Liver (tissue), 9 donors: ENCODE results near the gene RRM2. TPM values are rescaled to one million over a fixed set of nuclear protein-coding genes. Genes with fewer than 3 reads are reported as not detected.

Experiments used
- DNase-seq: peaks from one replicate; pipeline ENCODE4 v3.0.0-alpha.2; 2017; ENCODE audit warnings: low spot score
- H3K27ac ChIP-seq, 2 donors: one replicate each; pipeline ENCODE4 v1.7.0; 2013; ENCODE audit warnings: inconsistent platforms in 2 of 2, low read length in 2 of 2, control low read depth in 1 of 2, low read depth in 1 of 2, mild to moderate bottlenecking in 1 of 2
- H3K27me3 ChIP-seq, 4 donors: one replicate each; pipeline versions ENCODE4 v1.6.1 to v1.7.0; 2013; ENCODE audit warnings: low read length in 3 of 4, inconsistent platforms in 1 of 4, mild to moderate bottlenecking in 1 of 4, moderate library complexity in 1 of 4; ENCODE audit not compliant: control insufficient read depth in 4 of 4, insufficient read depth in 4 of 4
- H3K36me3 ChIP-seq, 4 donors: one replicate each; pipeline versions ENCODE4 v1.6.1 to v1.7.0; 2013; ENCODE audit warnings: low read length in 3 of 4, mild to moderate bottlenecking in 3 of 4, low read depth in 1 of 4, moderate library complexity in 1 of 4; ENCODE audit not compliant: control insufficient read depth in 4 of 4, insufficient read depth in 3 of 4
- H3K4me1 ChIP-seq, 4 donors: one replicate each; pipeline versions ENCODE4 v1.6.1 to v1.7.0; 2013; ENCODE audit warnings: low read length in 3 of 4, mild to moderate bottlenecking in 3 of 4, moderate library complexity in 1 of 4; ENCODE audit not compliant: control insufficient read depth in 4 of 4, insufficient read depth in 4 of 4
- H3K4me3 ChIP-seq, 3 donors: one replicate each; pipeline versions ENCODE4 v1.6.1 to v1.7.0; 2013; ENCODE audit warnings: low read length in 3 of 3, control low read depth in 1 of 3, low read depth in 1 of 3, mild to moderate bottlenecking in 1 of 3
- H3K9ac ChIP-seq, 2 donors: one replicate each; pipeline ENCODE4 v1.7.0; 2013; ENCODE audit warnings: low read length in 2 of 2, mild to moderate bottlenecking in 2 of 2, moderate library complexity in 2 of 2, control low read depth in 1 of 2, low read depth in 1 of 2
- H3K9me3 ChIP-seq, 4 donors: one replicate each; pipeline versions ENCODE4 v1.6.1 to v1.7.0; 2013; ENCODE audit warnings: low read length in 3 of 4; ENCODE audit not compliant: control insufficient read depth in 4 of 4
- ATF3 ChIP-seq: IDR thresholded peaks from 2 replicates; pipeline ENCODE4 v1.6.1; 2016; ENCODE audit warnings: antibody characterized with exemption
- EGR1 ChIP-seq, 2 donors: IDR thresholded peaks; 2 replicates each; pipeline ENCODE4 v1.6.1; 2016 to 2018; ENCODE audit warnings: antibody characterized with exemption in 2 of 2, low read depth in 2 of 2
- FOXA1 ChIP-seq: IDR thresholded peaks from 2 replicates; pipeline ENCODE4 v1.6.1; 2016; ENCODE audit warnings: antibody characterized with exemption
- FOXA2 ChIP-seq: IDR thresholded peaks from 2 replicates; pipeline ENCODE4 v1.6.1; 2016; ENCODE audit warnings: antibody characterized with exemption
- GABPA ChIP-seq, 2 donors: IDR thresholded peaks in 1 of 2; conservative IDR thresholded peaks in 1 of 2; 2 replicates each; pipeline ENCODE4 v1.6.1; 2016; ENCODE audit warnings: antibody characterized with exemption in 2 of 2, mild to moderate bottlenecking in 1 of 2, moderate library complexity in 1 of 2
- HNF4A ChIP-seq, 2 donors: conservative IDR thresholded peaks; 2 replicates each; pipeline ENCODE4 v1.6.1; 2016; ENCODE audit warnings: antibody characterized with exemption in 2 of 2, mild to moderate bottlenecking in 2 of 2
- HNF4G ChIP-seq: IDR thresholded peaks from 2 replicates; pipeline ENCODE4 v1.6.1; 2016; ENCODE audit warnings: antibody characterized with exemption
- JUND ChIP-seq, 2 donors: IDR thresholded peaks; 2 replicates each; pipeline ENCODE4 v1.6.1; 2016; ENCODE audit warnings: antibody characterized with exemption in 2 of 2
- NR2F2 ChIP-seq: IDR thresholded peaks from 2 replicates; pipeline ENCODE4 v1.6.1; 2016; ENCODE audit warnings: antibody characterized with exemption
- RAD21 ChIP-seq, 2 donors: IDR thresholded peaks; 2 replicates each; pipeline ENCODE4 v1.6.1; 2016; ENCODE audit warnings: antibody characterized with exemption in 2 of 2, mild to moderate bottlenecking in 2 of 2
- REST ChIP-seq: IDR thresholded peaks from 2 replicates; pipeline ENCODE4 v1.6.1; 2016; ENCODE audit warnings: antibody characterized with exemption, mild to moderate bottlenecking
- RXRA ChIP-seq, 2 donors: IDR thresholded peaks; 2 replicates each; pipeline ENCODE4 v1.6.1; 2017 to 2018; ENCODE audit warnings: antibody characterized with exemption in 2 of 2, mild to moderate bottlenecking in 1 of 2
- SP1 ChIP-seq: IDR thresholded peaks from 2 replicates; pipeline ENCODE4 v1.6.1; 2018; ENCODE audit warnings: antibody characterized with exemption, mild to moderate bottlenecking
- TAF1 ChIP-seq: conservative IDR thresholded peaks from 2 replicates; pipeline ENCODE4 v1.6.1; 2016; ENCODE audit warnings: antibody characterized with exemption, mild to moderate bottlenecking
- YY1 ChIP-seq: IDR thresholded peaks from 2 replicates; pipeline ENCODE4 v1.6.1; 2016; ENCODE audit warnings: antibody characterized with exemption, mild to moderate bottlenecking
- WGBS: extraction: QIAGEN DNeasy Blood & Tissue Kit; methylation state at CpG from one replicate; pipeline ENCODE4 v1.1.7; 2013; 5-methylcytosine and 5-hydroxymethylcytosine counted together
- polyA plus RNA-seq, 2 donors: library from polyadenylated mRNA; stranded (reverse) in 1 of 2; unstranded in 1 of 2; fragments of 200-250 nt in 1 of 2; fragments of >200 nt in 1 of 2; fragmentation: Nextera tagmentation in 1 of 2; extraction: Ambion mirVana in 1 of 2; gene quantifications; one replicate each; pipeline versions ENCODE4 v1.2.1 to v1.2.3, GENCODE V29; 2013 to 2015
- total RNA-seq, 2 donors: library from RNA; depleted of rRNA; stranded (reverse); fragments of >200 nt; gene quantifications; one replicate each; pipeline ENCODE4 v1.2.3, GENCODE V29; 2014
- TF ChIP-seq, protein P1 (sequence below): fragments of 150-350 bp; IDR thresholded peaks from 2 replicates; pipeline ENCODE4 v1.5.1; 2017; ENCODE audit warnings: improper control_type of control experiment, low read depth, low read length; ENCODE audit not compliant: missing input control
- TF ChIP-seq, protein P2 (sequence below): IDR thresholded peaks from 2 replicates; pipeline ENCODE4 v1.6.1; 2016; ENCODE audit warnings: antibody characterized with exemption
- TF ChIP-seq, protein P3 (sequence below): IDR thresholded peaks from 2 replicates; pipeline ENCODE4 v1.6.1; 2016; ENCODE audit warnings: antibody characterized with exemption
- donor health status: healthy.
- donor health status: healthy.
- donor health status: healthy.
- donor health status: healthy.
- donor health status: healthy.

RRM2 gene
- total and polyA plus RNA-seq, 4 donors = 3.9 to 124 (median 18.5) TPM

DNA sequence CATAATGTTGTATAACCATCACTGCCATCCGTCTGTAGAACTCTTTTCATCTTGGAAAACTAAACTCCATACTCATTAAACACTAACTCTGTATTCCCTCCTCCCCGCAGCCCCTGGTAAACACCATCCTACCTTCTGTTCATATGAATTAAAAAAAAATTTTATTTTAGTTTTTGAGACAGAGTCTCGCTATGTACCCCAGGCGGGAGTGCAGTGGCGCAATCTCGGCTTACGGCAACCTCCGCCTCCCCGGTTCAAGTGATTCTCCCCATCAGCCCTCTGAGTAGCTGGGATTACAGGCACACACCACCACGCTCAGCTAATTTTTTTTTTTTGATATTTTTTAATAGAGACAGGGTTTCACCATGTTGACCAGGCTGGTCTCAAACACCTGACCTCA lies 52.9 kb downstream of the RRM2 start:
- TF ChIP-seq HNF4A (conservative IDR thresholded peaks at IDR 0.05) (no peak), FOXA2 (no peak), TAF1 (no peak), GABPA (IDR thresholded peaks at IDR 0.05 in 1 of 2, conservative IDR thresholded peaks at IDR 0.05 in 1 of 2) (no peak), SP1 (no peak), RAD21 (IDR thresholded peaks at IDR 0.05) (no peak), JUND (IDR thresholded peaks at IDR 0.05) (no peak), HNF4G (no peak)
- TF ChIP-seq, protein P1, sequence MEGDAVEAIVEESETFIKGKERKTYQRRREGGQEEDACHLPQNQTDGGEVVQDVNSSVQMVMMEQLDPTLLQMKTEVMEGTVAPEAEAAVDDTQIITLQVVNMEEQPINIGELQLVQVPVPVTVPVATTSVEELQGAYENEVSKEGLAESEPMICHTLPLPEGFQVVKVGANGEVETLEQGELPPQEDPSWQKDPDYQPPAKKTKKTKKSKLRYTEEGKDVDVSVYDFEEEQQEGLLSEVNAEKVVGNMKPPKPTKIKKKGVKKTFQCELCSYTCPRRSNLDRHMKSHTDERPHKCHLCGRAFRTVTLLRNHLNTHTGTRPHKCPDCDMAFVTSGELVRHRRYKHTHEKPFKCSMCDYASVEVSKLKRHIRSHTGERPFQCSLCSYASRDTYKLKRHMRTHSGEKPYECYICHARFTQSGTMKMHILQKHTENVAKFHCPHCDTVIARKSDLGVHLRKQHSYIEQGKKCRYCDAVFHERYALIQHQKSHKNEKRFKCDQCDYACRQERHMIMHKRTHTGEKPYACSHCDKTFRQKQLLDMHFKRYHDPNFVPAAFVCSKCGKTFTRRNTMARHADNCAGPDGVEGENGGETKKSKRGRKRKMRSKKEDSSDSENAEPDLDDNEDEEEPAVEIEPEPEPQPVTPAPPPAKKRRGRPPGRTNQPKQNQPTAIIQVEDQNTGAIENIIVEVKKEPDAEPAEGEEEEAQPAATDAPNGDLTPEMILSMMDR = no peak
- H3K27me3 ChIP-seq = no peaks in the 10 kb centered on the region
- H3K36me3 ChIP-seq = no peaks in the 10 kb centered on the region
- H3K4me3 ChIP-seq = no peak overlapping the region
- no peaks in the 10 kb centered on the region for H3K9me3 ChIP-seq
- H3K27ac ChIP-seq = no peak overlapping the region
- 99% methylated on average over 10 of the region's 10 CpGs for WGBS
- H3K4me1 ChIP-seq = no peaks in the 10 kb centered on the region
- H3K9ac ChIP-seq = no peak overlapping the region
- no peak for DNase-seq

DNA sequence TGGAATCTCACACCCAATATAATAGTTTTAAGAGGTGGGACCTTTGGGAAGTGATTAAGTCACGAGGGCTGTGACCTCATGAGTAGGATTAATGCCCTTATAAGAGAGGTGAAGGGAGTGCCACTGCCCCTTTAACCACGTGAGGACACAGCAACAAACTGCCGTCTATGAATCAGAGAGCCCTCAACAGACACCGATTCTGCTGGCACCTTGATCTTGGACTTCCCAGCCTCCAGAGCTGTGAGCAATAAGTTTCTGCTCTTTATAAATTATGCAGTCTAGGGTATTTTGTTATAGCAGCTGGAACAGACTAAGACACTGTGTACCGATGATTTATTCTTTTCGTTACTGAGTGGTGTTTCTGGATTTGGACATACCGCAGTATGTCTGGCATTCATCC lies 56.2 kb downstream of the RRM2 start:
- DNase-seq = no peak
- H3K36me3 ChIP-seq = no peaks in the 10 kb centered on the region
- H3K9ac ChIP-seq = no peak overlapping the region
- H3K27me3 ChIP-seq = no peaks in the 10 kb centered on the region
- no peak overlapping the region for H3K27ac ChIP-seq
- H3K4me3 ChIP-seq = no peak overlapping the region
- 97% methylated on average over 7 of the region's 7 CpGs for WGBS
- H3K4me1 ChIP-seq = no peaks in the 10 kb centered on the region
- no peaks in the 10 kb centered on the region for H3K9me3 ChIP-seq
- TF ChIP-seq, protein P2, sequence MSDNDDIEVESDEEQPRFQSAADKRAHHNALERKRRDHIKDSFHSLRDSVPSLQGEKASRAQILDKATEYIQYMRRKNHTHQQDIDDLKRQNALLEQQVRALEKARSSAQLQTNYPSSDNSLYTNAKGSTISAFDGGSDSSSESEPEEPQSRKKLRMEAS = no peak
- TF ChIP-seq JUND (IDR thresholded peaks at IDR 0.05) (no peak), EGR1 (IDR thresholded peaks at IDR 0.05; ENCODE audit: low read depth in 2 of 2) (no peak), HNF4A (conservative IDR thresholded peaks at IDR 0.05) (no peak), NR2F2 (no peak), TAF1 (no peak)
- TF ChIP-seq, protein P3, sequence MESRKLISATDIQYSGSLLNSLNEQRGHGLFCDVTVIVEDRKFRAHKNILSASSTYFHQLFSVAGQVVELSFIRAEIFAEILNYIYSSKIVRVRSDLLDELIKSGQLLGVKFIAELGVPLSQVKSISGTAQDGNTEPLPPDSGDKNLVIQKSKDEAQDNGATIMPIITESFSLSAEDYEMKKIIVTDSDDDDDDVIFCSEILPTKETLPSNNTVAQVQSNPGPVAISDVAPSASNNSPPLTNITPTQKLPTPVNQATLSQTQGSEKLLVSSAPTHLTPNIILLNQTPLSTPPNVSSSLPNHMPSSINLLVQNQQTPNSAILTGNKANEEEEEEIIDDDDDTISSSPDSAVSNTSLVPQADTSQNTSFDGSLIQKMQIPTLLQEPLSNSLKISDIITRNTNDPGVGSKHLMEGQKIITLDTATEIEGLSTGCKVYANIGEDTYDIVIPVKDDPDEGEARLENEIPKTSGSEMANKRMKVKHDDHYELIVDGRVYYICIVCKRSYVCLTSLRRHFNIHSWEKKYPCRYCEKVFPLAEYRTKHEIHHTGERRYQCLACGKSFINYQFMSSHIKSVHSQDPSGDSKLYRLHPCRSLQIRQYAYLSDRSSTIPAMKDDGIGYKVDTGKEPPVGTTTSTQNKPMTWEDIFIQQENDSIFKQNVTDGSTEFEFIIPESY = no peak

- H3K9me3 ChIP-seq = no peaks in the 10 kb centered on the region
- DNase-seq = no peak
- H3K4me3 ChIP-seq = no peak overlapping the region
- no peak overlapping the region for H3K27ac ChIP-seq
- H3K36me3 ChIP-seq = no peaks in the 10 kb centered on the region
- no peak overlapping the region for H3K9ac ChIP-seq
- no peaks in the 10 kb centered on the region for H3K27me3 ChIP-seq
- TF ChIP-seq ATF3 (no peak), RAD21 (IDR thresholded peaks at IDR 0.05) (no peak), TAF1 (no peak), SP1 (no peak), JUND (IDR thresholded peaks at IDR 0.05) (no peak), HNF4A (conservative IDR thresholded peaks at IDR 0.05) (no peak), FOXA1 (no peak), YY1 (no peak), FOXA2 (no peak), REST (no peak), GABPA (IDR thresholded peaks at IDR 0.05 in 1 of 2, conservative IDR thresholded peaks at IDR 0.05 in 1 of 2) (no peak), RXRA (IDR thresholded peaks at IDR 0.05) (no peak)
- TF ChIP-seq, protein P1 = no peak
- 95% methylated on average over 3 of the region's 3 CpGs for whole genome bisulfite sequencing
- H3K4me1 ChIP-seq = no peaks in the 10 kb centered on the region
Measured at GRCh38 chr2:10179422-10179821, 56.9 kb downstream of the RRM2 start.
